ENCODE measurements around the gene DIP2C.

DNA sequence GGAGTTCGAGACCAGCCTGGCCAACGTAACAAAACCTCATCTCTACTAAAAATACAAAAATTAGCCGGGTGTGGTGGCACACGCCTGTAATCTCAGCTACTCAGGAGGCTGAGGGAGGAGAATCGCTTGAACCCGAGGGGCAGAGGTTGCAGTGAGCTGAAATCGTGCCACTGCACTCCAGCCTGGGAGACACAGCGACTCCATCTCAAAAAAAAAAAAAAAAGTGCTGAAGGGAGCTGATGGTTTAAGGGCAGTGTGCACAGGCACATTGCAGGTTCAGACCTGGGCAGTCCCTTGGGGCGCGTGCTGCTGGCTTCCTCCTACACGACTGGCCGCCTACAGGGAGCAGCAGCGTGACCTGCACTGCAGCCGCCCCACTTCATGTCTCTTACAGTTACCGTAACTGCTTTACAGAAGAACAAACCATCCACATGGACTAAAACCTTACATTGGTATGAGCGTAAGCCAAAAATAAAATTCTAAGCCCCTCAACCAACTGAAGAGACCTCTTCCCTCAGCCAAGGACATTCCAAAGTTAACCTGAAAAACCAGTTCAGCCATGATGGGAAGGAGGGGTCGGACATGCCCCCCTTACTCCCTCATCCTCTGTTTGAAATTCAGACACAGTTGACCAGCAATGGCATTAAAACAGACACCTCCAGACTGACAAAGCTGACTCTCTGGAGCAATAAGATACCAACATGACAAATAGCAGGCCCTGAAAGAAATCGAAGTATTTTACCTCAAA, 292.0 kb downstream of the DIP2C start:
- TF ChIP-seq POLR2A (IDR thresholded peaks at IDR 0.05): no peak
- TF ChIP-seq, protein P1, sequence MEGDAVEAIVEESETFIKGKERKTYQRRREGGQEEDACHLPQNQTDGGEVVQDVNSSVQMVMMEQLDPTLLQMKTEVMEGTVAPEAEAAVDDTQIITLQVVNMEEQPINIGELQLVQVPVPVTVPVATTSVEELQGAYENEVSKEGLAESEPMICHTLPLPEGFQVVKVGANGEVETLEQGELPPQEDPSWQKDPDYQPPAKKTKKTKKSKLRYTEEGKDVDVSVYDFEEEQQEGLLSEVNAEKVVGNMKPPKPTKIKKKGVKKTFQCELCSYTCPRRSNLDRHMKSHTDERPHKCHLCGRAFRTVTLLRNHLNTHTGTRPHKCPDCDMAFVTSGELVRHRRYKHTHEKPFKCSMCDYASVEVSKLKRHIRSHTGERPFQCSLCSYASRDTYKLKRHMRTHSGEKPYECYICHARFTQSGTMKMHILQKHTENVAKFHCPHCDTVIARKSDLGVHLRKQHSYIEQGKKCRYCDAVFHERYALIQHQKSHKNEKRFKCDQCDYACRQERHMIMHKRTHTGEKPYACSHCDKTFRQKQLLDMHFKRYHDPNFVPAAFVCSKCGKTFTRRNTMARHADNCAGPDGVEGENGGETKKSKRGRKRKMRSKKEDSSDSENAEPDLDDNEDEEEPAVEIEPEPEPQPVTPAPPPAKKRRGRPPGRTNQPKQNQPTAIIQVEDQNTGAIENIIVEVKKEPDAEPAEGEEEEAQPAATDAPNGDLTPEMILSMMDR (IDR thresholded peaks at IDR 0.05): no peak

Data from testis (tissue), 2 donors.